GM19452 (cell line): ENCODE measurements around the gene CLTB.
"Not testable (repeated sequence)": the region's sequence is repeated elsewhere in the genome, so short reads cannot be mapped to it uniquely, and the experiment has no call there.

Source experiments
- ATAC-seq: cut with Tn5 transposase; IDR thresholded peaks from one replicate; pipeline ENCODE4 v1.9.1; 2021; ENCODE audit not compliant: unreplicated experiment

CLTB gene

GRCh38 chr5:176427971-176428370 lies 11.6 kb upstream of the CLTB start:
- no peak for ATAC-seq

DNA sequence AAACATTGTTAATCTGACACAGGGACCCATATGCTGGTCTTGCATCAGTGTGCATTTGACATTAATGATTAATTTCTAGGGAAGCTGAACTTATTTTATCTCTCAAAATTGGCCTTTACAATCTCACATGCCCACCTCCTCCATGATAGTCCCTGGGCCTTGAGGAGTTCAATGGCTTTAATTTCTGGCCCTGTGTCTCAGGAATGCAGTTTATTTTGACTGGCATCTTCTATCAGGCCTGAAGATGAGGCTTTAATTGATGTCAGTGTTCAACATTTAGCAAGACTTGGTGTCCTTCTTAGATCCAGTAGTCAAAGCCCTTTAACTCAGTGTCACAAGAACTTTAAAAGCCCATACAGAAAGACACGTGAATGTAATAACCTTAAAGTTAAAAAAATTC lies 10.5 kb upstream of the CLTB start:
- no peak for ATAC-seq

DNA sequence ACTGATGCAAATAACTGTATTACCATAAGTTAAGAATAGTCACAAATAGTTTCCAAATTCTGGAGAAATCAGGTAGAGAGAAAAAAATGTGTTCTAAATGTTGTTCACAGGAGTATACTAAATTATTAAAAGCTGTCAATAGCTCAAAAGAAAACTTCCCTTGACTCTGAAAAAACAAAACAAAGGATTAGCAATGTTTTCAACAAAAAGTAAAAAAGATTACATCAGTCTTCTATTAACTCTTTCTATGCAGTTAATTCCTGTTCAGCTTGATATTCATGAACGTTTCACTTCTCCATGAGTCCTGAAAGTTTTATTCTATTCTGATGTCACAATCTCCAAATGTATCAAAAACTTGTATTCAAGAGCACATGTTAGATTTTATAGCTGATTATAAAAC lies 9.5 kb upstream of the CLTB start:
- ATAC-seq: no peak

DNA sequence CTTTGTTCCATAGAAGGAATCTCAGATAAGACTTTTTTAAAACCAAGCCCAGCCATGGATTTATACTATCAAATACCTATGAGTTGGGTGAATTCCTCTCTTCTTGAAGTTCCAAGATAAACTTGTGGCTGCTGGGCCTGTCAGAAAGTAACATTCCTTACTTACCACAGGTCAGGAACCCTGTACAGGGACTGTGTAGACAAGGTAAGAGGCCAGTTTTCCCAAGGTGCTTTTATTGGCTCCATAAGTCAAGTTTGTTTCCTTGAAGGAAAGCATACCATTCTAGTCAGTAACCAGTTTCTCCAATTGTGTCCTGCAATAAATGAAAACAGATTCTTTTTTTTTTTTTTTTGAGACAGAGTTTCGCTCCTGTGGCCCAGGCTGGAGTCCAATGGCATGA lies 8.8 kb upstream of the CLTB start:
- ATAC-seq: no peak

DNA sequence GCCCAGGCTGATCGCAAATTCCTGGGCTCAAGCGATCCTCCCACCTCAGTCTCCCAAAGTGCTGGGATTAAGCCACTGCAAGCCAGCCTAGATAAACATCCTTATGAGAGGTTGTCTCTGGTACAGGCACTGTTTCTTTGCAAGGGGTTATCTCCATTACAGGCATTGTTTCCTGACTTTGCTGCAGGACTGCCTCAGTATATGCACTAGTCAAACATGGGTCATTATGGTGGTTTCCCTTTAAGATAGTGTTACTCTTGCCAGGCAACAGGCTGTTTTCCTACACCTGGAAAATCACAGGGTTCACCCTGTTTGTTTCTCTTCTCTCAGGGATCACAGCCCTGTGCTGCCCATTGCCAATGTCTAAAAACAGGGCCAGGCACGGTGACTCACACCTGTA lies 7.8 kb upstream of the CLTB start:
- no peak for ATAC-seq

- ATAC-seq: no peak
Observed at GRCh38 chr5:176420972-176421544, 4.7 kb upstream of the CLTB start.

GRCh38 chr5:176420086-176420485 lies 3.7 kb upstream of the CLTB start:
- ATAC-seq: no peak

DNA sequence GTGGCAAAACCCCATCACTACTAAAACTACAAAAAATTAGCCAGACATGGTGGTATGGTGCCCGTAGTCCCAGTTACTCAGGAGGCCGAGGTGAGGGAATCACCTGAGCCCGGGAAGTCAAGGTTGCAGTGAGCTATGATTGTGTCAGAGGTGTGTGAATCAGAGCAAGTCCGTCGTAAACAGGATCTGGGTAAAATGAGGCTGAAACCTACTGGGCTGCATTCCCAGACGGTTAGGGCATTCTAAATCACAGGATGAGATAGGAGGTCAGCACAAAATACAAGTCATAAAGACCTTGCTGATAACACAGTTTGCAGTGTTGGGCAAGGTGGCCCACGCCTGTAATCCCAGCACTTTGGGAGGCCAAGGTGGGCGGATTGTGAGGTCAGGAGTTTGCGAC lies 1.9 kb upstream of the CLTB start:
- no peak for ATAC-seq

- ATAC-seq: no peak
Observed at GRCh38 chr5:176416965-176417364, 626 bp upstream of the CLTB start.

GRCh38 chr5:176415240-176415951 lies 943 bp downstream of the CLTB start:
- ATAC-seq: no peak

GRCh38 chr5:176414704-176415103 lies 1.6 kb downstream of the CLTB start:
- ATAC-seq: no peak

- ATAC-seq: no peak
Observed at GRCh38 chr5:176413709-176414191, 2.6 kb downstream of the CLTB start.

GRCh38 chr5:176413255-176413565 lies 3.1 kb downstream of the CLTB start:
- ATAC-seq: no peak

- no peak for ATAC-seq
Observed at GRCh38 chr5:176412517-176413254, 3.7 kb downstream of the CLTB start.

DNA sequence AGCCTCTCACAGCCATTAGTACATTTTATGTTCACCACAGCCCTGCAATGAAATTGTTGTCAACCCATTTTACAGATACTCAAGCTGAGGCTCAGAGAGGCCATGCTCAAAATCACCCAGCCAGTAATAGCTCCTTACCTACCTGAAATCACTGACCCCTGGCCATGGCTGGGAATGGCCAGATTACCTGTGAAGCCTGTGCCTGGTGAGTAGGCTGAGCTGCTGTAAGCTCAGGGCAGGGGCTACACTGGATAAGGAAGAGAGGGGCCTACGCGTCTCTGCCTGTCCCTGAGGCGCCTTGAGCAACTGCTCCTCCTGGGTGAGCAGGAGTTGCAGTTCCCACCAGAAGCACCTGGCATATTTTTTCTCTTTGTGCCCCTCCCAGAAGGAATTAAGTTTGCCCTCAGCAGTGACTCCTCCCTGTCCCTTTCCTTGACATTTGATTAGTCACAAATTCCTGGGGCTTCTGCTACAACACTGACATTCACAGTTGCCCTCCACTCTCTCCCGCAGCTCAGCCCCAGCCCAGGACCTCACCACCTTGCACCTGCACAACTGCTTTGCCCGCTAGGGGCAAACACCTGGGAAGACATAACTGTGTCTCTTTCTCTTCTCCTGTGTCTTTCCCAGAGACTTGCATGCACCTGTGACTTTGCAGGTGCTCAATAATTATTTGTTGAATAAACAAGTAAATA lies 5.7 kb downstream of the CLTB start:
- no peak for ATAC-seq

DNA sequence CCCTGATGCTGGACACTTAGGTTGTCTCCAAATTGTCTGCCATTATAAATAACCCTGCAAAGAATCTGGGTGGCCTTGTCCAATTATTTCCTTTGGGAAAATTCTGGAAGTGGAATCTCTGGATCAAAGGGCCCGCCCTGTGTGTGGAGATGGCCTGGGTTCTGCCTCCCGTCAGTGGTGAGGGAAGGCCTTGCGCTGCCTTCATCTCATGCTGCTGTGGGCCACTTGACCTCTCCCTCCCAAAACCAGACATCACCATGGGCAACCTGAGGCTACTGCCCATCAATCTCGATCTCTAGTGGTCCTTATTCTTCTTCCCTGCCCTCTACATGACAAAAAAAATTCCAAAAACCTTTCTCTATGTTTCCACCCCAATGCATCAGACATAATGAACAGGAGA lies 6.6 kb downstream of the CLTB start:
- ATAC-seq: no peak

GRCh38 chr5:176408590-176408989 lies 7.7 kb downstream of the CLTB start:
- no peak for ATAC-seq

- ATAC-seq: not testable (repeated sequence)
Observed at GRCh38 chr5:176408252-176408573, 8.1 kb downstream of the CLTB start.

GRCh38 chr5:176407456-176408251 lies 8.7 kb downstream of the CLTB start:
- ATAC-seq: no peak

GRCh38 chr5:176406436-176407052 lies 9.8 kb downstream of the CLTB start:
- no peak for ATAC-seq
